ENCODE data around the gene ST6GAL1.

GRCh38 chr3:186930641-186931531 lies 560 bp downstream of the ST6GAL1 start:
- TF ChIP-seq, protein P1, sequence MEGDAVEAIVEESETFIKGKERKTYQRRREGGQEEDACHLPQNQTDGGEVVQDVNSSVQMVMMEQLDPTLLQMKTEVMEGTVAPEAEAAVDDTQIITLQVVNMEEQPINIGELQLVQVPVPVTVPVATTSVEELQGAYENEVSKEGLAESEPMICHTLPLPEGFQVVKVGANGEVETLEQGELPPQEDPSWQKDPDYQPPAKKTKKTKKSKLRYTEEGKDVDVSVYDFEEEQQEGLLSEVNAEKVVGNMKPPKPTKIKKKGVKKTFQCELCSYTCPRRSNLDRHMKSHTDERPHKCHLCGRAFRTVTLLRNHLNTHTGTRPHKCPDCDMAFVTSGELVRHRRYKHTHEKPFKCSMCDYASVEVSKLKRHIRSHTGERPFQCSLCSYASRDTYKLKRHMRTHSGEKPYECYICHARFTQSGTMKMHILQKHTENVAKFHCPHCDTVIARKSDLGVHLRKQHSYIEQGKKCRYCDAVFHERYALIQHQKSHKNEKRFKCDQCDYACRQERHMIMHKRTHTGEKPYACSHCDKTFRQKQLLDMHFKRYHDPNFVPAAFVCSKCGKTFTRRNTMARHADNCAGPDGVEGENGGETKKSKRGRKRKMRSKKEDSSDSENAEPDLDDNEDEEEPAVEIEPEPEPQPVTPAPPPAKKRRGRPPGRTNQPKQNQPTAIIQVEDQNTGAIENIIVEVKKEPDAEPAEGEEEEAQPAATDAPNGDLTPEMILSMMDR (conservative IDR thresholded peaks at IDR 0.05; ENCODE audit: low read depth, low read length), result no peak
- no peak for TF ChIP-seq CEBPB (IDR thresholded peaks at IDR 0.05; ENCODE audit: low read depth, low read length)
- no peak for TF ChIP-seq RAD21 (IDR thresholded peaks at IDR 0.05; ENCODE audit: low read length)
- no peak for TF ChIP-seq POLR2A (IDR thresholded peaks at IDR 0.05; ENCODE audit: low read depth, low read length)
